HCT116 (cell line): ENCODE results near the gene KAT6B. TPM values are rescaled to one million over a fixed set of nuclear protein-coding genes. Genes with fewer than 3 reads are reported as not detected.

ENCODE experiments used
- ATAC-seq: fragments of 200-7000 bp; cut with Tn5 transposase; 2 replicates; pipeline ENCODE4 v1.9.1; 2020; ENCODE audit warnings: mild to moderate bottlenecking, moderate library complexity
- BruUV-seq: library from RNA; stranded (reverse); fragments of 400-500 nt; replicated peaks from 2 replicates; lab custom pipeline; 2021; lab: Mats Ljungman, UMichigan
- CTCF ChIA-PET: fragments of 300-600 bp; sonication (Branson Sonifier 250); formaldehyde crosslinking; loops from one replicate; lab custom pipeline; 2021; ENCODE audit warnings: antibody characterized with exemption; lab: Charles Lee
- POLR2A ChIA-PET: fragments of 300-600, 350-600 bp; sonication (Branson Sonifier 250); formaldehyde crosslinking; loops from one replicate; lab custom pipeline; 2021; ENCODE audit warnings: antibody characterized with exemption; lab: Charles Lee
- RAD21 ChIA-PET, 2 experiments: fragments of 300-600 bp; sonication (Branson Sonifier 250); formaldehyde crosslinking; loops; one replicate each; lab custom pipeline; 2023; ENCODE audit warnings: low total read pairs in 2 of 2; ENCODE audit not compliant: uncharacterized antibody in 2 of 2, unreplicated experiment in 2 of 2, low non-redundant PET in 1 of 2; lab: Charles Lee
- DNase-seq: peaks from one replicate; pipeline ENCODE4 v3.0.0-alpha.2; 2010; ENCODE audit warnings: low read depth, low spot score
- H2AFZ ChIP-seq: fragments of 200-600 bp; shearing (Covaris generic), sonication (generic); 2 replicates; pipeline ENCODE4 v1.6.1; 2017; ENCODE audit warnings: low read depth, mixed run types, mixed read lengths, antibody characterized with exemption, low read length; ENCODE audit not compliant: poor library complexity, severe bottlenecking
- H3K27ac ChIP-seq: 2 replicates; pipeline ENCODE4 v1.5.1; 2012; ENCODE audit warnings: low read depth, low read length
- H3K27me3 ChIP-seq: fragments of 200-600 bp; sonication (generic); 2 replicates; pipeline ENCODE4 v1.6.1; 2016; ENCODE audit warnings: mixed run types, low read length, mixed read lengths; ENCODE audit not compliant: insufficient read depth
- H3K36me3 ChIP-seq, 2 experiments: fragments of 200-500 bp in 1 of 2; fragments of 200-600 bp in 1 of 2; sonication (Bioruptor generic) in 1 of 2; sonication (generic) in 1 of 2; 2 replicates each; pipeline versions ENCODE4 v1.5.1 to v1.6.1; 2014 to 2016; ENCODE audit warnings: low read length in 2 of 2, inconsistent platforms in 1 of 2, mixed read lengths in 1 of 2, mixed run types in 1 of 2; ENCODE audit not compliant: insufficient read depth in 2 of 2, control insufficient read depth in 1 of 2
- H3K4me1 ChIP-seq, 2 experiments: fragments of 200-600 bp in 1 of 2; sonication (generic) in 1 of 2; 2 replicates each; pipeline versions ENCODE4 v1.5.1 to v1.6.1; 2012 to 2017; ENCODE audit warnings: low read length in 2 of 2, inconsistent platforms in 1 of 2, mild to moderate bottlenecking in 1 of 2, mixed read lengths in 1 of 2, mixed run types in 1 of 2, moderate library complexity in 1 of 2; ENCODE audit not compliant: insufficient read depth in 2 of 2, control insufficient read depth in 1 of 2
- H3K4me2 ChIP-seq: fragments of 200-600 bp; sonication (generic); 2 replicates; pipeline ENCODE4 v1.6.1; 2017; ENCODE audit warnings: mixed run types, low read length, mixed read lengths
- H3K4me3 ChIP-seq, 2 experiments: fragments of 200-600 bp in 1 of 2; sonication (generic) in 1 of 2; replicated peaks in 1 of 2; 2 replicates each; pipeline ENCODE4 v1.5.1; 2011 to 2016; ENCODE audit warnings: low read length in 2 of 2, control low read depth in 1 of 2, low read depth in 1 of 2, mild to moderate bottlenecking in 1 of 2, mixed read lengths in 1 of 2, mixed run types in 1 of 2
- H3K79me2 ChIP-seq: fragments of 200-600 bp; sonication (generic); 2 replicates; pipeline ENCODE4 v1.6.1; 2017; ENCODE audit warnings: mild to moderate bottlenecking, mixed run types, low read length, moderate library complexity, mixed read lengths; ENCODE audit not compliant: insufficient read depth
- H3K9ac ChIP-seq: fragments of 200-600 bp; sonication (generic); 2 replicates; pipeline ENCODE4 v1.6.1; 2016; ENCODE audit warnings: low read length, mixed read lengths
- H3K9me2 ChIP-seq: fragments of 200-600 bp; sonication (generic), shearing (Covaris generic); 2 replicates; pipeline ENCODE4 v1.6.1; 2017; ENCODE audit warnings: mixed run types, mild to moderate bottlenecking, moderate library complexity; ENCODE audit not compliant: insufficient read depth
- H3K9me3 ChIP-seq, 2 experiments: fragments of 200-500 bp in 1 of 2; fragments of 200-600 bp in 1 of 2; sonication (Bioruptor generic) in 1 of 2; sonication (generic) in 1 of 2; 2 replicates each; pipeline ENCODE4 v1.6.1; 2014 to 2017; ENCODE audit warnings: low read length in 2 of 2, mixed read lengths in 2 of 2, inconsistent platforms in 1 of 2, low read depth in 1 of 2, mild to moderate bottlenecking in 1 of 2, mixed run types in 1 of 2, moderate library complexity in 1 of 2; ENCODE audit not compliant: control insufficient read depth in 1 of 2, insufficient read depth in 1 of 2
- H4K20me1 ChIP-seq: fragments of 200-600 bp; sonication (generic), shearing (Covaris generic); 2 replicates; pipeline ENCODE4 v1.6.1; 2017; ENCODE audit warnings: mixed run types, mild to moderate bottlenecking, moderate library complexity; ENCODE audit not compliant: insufficient read depth
- CEBPB ChIP-seq: IDR thresholded peaks from 2 replicates; pipeline ENCODE4 v1.6.1; 2012; ENCODE audit warnings: low read depth
- EGR1 ChIP-seq: IDR thresholded peaks from 2 replicates; pipeline ENCODE4 v1.6.1; 2012; ENCODE audit warnings: low read depth
- ELF1 ChIP-seq: IDR thresholded peaks from 2 replicates; pipeline ENCODE4 v1.6.1; 2012; ENCODE audit warnings: low read depth, borderline replicate concordance
- FOSL1 ChIP-seq: IDR thresholded peaks from 2 replicates; pipeline ENCODE4 v1.6.1; 2012; ENCODE audit warnings: low read depth
- JUND ChIP-seq: IDR thresholded peaks from 2 replicates; pipeline ENCODE4 v1.6.1; 2012
- POLR2AphosphoS5 ChIP-seq: IDR thresholded peaks from 2 replicates; pipeline ENCODE4 v1.6.1; 2011; ENCODE audit warnings: mild to moderate bottlenecking, low read depth, low read length, moderate library complexity
- RAD21 ChIP-seq: IDR thresholded peaks from 2 replicates; pipeline ENCODE4 v1.6.1; 2012; ENCODE audit warnings: low read depth, mild to moderate bottlenecking
- SIN3A ChIP-seq: IDR thresholded peaks from 2 replicates; pipeline ENCODE4 v1.6.1; 2012; ENCODE audit warnings: low read depth
- SP1 ChIP-seq: IDR thresholded peaks from 2 replicates; pipeline ENCODE4 v1.6.1; 2012; ENCODE audit warnings: low read depth
- TCF7L2 ChIP-seq: IDR thresholded peaks from 2 replicates; pipeline ENCODE4 v1.7.0; 2011; ENCODE audit warnings: borderline replicate concordance, inconsistent platforms; ENCODE audit not compliant: insufficient read depth, insufficient read length; ENCODE audit errors: extremely low read depth
- YY1 ChIP-seq: IDR thresholded peaks from 2 replicates; pipeline ENCODE4 v1.6.1; 2011; ENCODE audit warnings: low read length, low read depth, moderate library complexity, mild to moderate bottlenecking; ENCODE audit not compliant: insufficient replicate concordance; ENCODE audit errors: extremely low read depth
- ZBTB33 ChIP-seq: IDR thresholded peaks from 2 replicates; pipeline ENCODE4 v1.6.1; 2011; ENCODE audit warnings: mild to moderate bottlenecking, low read length, moderate library complexity; ENCODE audit not compliant: insufficient replicate concordance; ENCODE audit errors: extremely low read depth
- ZNF274 ChIP-seq: fragments of 200-500 bp; sonication (Bioruptor generic); IDR thresholded peaks from 2 replicates; pipeline ENCODE4 v1.6.1; 2014; ENCODE audit warnings: mild to moderate bottlenecking, low read depth, low read length, inconsistent platforms
- intact Hi-C: fragments of 100-400 bp; cut with micrococcal nuclease; formaldehyde crosslinking; loops from 2 replicates; pipeline ENCODE4 v1.10.0; 2022
- total RNA-seq: library from RNA; stranded (reverse); gene quantifications from one replicate; pipeline ENCODE4 v1.2.1, GENCODE V29; 2021; ENCODE audit not compliant: unreplicated experiment
- TF ChIP-seq, protein P1 (sequence below): IDR thresholded peaks from 2 replicates; pipeline ENCODE4 v1.6.1; 2012
- TF ChIP-seq, protein P2 (sequence below): IDR thresholded peaks from 2 replicates; pipeline ENCODE4 v1.6.1; 2012

Gene KAT6B
- total RNA-seq, 1 experiment from 2014 or later = 17.8 TPM

DNA sequence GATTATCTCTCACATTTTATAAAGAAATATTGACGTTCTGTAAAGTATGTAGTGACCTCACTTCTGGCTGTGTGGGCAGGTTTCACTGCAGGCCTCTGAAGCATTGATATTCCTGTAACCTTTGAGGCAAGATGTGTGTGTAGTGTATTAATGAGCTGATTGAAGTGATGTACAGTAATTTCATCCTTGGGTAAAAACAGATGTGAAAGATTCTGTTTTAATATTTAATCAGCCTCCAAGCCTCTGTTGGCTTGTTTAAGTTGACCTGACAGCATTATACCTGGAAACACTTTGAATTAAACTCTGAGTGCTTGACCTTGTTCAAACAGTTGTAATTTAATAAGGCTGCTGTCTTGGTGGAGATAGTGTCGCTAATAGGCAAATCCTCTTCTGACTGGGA, 74.9 kb downstream of the KAT6B start:
- Histone ChIP-seq H3K27me3 (no peaks in the 10 kb centered on the region), H3K4me2 (no peak overlapping the region), H2AFZ (no peak overlapping the region), H3K36me3 (no peaks in the 10 kb centered on the region), H3K9me3 (no peaks in the 10 kb centered on the region)
- DNase-seq = no peak
- intact Hi-C loops = no loop called here
- TF ChIP-seq, protein P1, sequence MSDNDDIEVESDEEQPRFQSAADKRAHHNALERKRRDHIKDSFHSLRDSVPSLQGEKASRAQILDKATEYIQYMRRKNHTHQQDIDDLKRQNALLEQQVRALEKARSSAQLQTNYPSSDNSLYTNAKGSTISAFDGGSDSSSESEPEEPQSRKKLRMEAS = no peak
- no peak for TF ChIP-seq SP1
- TF ChIP-seq, all 23 proteins: peak for 0
- no TSS peak for BruUV-seq
- Histone ChIP-seq H3K79me2 (no peaks in the 10 kb centered on the region), H3K27ac (no peak overlapping the region), H4K20me1 (no peaks in the 10 kb centered on the region; the same call in 1 of the 2 replicates), H3K9me2 (no peaks in the 10 kb centered on the region), H3K4me3 (no peak overlapping the region), H3K4me1 (peaks cover 6 to 7% of the 10 kb centered on the region in 2 experiments; a peak in 2 of 4 replicates), H3K9ac (no peak overlapping the region)
- ATAC-seq = no peak
- ChIA-PET POLR2A (no interaction called here), RAD21 (no interaction called here), CTCF (no interaction called here)

- no peak for ATAC-seq
- CTCF ChIA-PET = no interaction called here
- BruUV-seq = no TSS peak
Observed at GRCh38 chr10:74901867-74902450, 75.6 kb downstream of the KAT6B start.

More at GRCh38 chr10:74901867-74902450, 75.6 kb downstream of the KAT6B start:
- no peak overlapping the region for H2AFZ ChIP-seq
- no peaks in the 10 kb centered on the region for H3K9me3 ChIP-seq
- no peak overlapping the region for H3K4me2 ChIP-seq
- H3K27ac ChIP-seq = no peak overlapping the region
- POLR2A ChIA-PET = no interaction called here
- RAD21 ChIA-PET = no interaction called here
- H3K4me3 ChIP-seq = no peak overlapping the region
- H3K27me3 ChIP-seq = no peaks in the 10 kb centered on the region
- intact Hi-C loops = no loop called here
- peaks cover 6 to 7% of the 10 kb centered on the region in 2 experiments; a peak in 2 of 4 replicates for H3K4me1 ChIP-seq
- H3K79me2 ChIP-seq = no peaks in the 10 kb centered on the region
- no peak for DNase-seq
- TF ChIP-seq JUND (no peak), ZBTB33 (no peak), RAD21 (no peak), FOSL1 (no peak), SP1 (no peak), SIN3A (no peak), TCF7L2 (no peak), EGR1 (no peak), POLR2AphosphoS5 (no peak), YY1 (no peak), CEBPB (no peak), ELF1 (no peak), ZNF274 (no peak)
- TF ChIP-seq, protein P2, sequence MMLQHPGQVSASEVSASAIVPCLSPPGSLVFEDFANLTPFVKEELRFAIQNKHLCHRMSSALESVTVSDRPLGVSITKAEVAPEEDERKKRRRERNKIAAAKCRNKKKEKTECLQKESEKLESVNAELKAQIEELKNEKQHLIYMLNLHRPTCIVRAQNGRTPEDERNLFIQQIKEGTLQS = no peak
- TF ChIP-seq, protein P1 = no peak
- no peaks in the 10 kb centered on the region for H3K36me3 ChIP-seq
- H4K20me1 ChIP-seq = no peaks in the 10 kb centered on the region; the same call in 1 of the 2 replicates
- no peaks in the 10 kb centered on the region for H3K9me2 ChIP-seq
- H3K9ac ChIP-seq = no peak overlapping the region
